ENCODE data around the gene VWF.

VWF gene

DNA sequence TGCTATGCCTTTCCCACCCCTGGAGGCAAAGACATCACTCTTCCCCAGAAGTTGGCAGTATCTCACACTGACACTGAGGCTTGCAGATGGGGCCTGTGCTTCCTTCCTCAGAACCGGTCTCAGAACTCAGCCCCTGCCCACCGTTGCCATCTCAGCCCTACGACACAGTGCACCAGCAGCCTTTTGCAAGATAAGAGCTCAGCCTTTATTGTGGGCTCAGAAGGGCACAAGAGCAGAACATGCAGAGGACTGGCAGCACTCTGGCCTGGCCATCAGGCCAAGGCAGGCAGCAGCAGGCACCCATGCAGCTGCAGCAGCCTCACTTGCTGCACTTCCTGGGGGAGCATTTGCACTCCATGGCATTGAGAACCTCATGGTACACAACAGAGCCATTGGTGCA is 175.8 kb downstream of the VWF start:
- no peak for DNase-seq (ENCODE audit: low read depth)

GRCh38 chr12:5947006-5947405 is 177.5 kb downstream of the VWF start:
- no peak for DNase-seq (ENCODE audit: low read depth)

- DNase-seq (ENCODE audit: low read depth) = no peak
Observed at GRCh38 chr12:5946388-5946787, 178.1 kb downstream of the VWF start.

DNA sequence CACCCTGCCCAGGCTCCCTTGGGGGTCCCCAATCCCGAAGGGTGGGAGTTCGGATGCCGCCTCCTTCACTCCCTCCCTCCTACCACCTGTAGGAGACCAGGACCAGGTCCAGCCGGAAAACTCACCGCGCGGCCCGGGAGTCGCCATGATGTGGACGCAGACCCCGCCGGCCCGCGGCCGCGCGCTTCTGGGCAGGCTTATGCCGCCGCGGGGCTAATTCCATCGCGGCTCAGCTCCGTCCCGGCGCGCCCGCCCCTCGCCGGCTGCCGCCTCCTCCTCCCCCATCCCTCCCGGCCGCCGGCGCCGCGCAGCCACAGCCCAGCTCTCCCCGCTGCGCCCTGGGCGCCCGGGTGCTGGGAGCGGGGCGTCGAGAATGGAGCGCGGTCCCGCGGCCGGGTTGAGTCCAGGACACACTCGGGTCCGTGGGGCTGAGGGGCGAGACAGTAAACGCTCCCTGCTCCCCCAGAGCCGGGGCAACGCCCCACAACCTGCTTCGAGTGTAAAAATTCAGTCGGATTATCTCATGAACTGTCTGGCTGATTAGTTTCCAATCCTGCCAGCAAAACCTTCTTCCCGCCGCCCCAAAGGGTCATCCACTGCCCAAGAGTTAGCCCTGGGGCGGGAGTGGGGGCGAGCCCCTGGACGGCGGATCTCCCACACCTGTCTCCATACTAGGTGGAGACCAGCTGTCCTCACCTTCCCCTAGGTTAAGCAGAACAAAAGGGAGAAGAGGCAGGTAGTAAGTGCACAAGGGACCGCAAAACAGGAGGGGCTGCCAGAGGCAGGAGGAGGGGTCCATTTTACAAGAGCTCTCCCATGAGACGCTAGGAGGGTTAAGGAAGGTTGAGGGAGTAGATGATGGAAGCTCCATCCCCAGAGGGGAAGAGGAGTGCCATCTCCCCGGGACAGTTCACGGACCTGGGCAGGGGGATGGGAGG is 179.1 kb downstream of the VWF start, which contains the start of gene ANO2:
Gene ANO2, minus strand, starts transcription at position 189 of the 938 bp plus-strand sequence. Its CDS starts 42 bp downstream, at position 147.
- DNase-seq (ENCODE audit: low read depth) = no peak

- no peak for DNase-seq (ENCODE audit: low read depth)
Observed at GRCh38 chr12:5944688-5945070, 179.8 kb downstream of the VWF start.

DNA sequence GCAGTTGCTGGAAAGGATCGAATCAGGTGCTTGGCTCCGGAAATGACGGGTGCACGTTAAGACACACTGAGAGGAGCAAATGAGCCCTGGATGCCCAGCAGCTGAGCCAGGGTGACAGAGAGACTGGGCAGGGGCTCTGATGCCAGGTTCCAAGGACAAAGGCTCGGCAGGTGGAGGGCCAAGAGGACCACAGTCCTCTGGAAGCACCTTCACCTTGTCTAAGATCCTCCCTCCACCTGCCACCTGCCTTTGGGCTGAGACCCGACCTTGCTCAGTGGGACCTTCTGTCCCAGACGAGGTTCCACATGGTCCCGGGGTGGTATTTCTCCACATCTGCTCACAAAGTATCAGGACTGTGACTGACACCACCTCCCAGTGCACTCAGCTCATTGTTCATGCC is 180.4 kb downstream of the VWF start:
- DNase-seq (ENCODE audit: low read depth) = no peak

DNA sequence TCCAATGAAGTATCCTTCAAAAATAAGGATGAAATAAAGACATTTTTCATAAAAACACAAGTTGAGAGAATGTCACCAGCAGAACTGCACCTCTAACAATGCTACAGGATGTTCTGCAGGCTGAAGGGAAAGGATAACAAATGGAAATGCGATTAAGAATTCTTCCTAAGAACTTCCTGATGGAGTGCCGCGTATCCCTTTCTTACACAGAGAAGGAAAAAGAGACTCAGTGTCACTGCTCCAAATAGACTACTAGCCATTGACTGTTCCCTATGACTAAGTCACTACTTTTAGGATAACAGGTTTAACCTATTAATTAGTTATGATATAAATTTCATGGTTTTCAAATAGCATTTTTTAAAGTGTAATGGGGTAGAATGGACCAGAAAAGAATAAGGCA is 182.6 kb downstream of the VWF start:
- no peak for DNase-seq (ENCODE audit: low read depth)

DNA sequence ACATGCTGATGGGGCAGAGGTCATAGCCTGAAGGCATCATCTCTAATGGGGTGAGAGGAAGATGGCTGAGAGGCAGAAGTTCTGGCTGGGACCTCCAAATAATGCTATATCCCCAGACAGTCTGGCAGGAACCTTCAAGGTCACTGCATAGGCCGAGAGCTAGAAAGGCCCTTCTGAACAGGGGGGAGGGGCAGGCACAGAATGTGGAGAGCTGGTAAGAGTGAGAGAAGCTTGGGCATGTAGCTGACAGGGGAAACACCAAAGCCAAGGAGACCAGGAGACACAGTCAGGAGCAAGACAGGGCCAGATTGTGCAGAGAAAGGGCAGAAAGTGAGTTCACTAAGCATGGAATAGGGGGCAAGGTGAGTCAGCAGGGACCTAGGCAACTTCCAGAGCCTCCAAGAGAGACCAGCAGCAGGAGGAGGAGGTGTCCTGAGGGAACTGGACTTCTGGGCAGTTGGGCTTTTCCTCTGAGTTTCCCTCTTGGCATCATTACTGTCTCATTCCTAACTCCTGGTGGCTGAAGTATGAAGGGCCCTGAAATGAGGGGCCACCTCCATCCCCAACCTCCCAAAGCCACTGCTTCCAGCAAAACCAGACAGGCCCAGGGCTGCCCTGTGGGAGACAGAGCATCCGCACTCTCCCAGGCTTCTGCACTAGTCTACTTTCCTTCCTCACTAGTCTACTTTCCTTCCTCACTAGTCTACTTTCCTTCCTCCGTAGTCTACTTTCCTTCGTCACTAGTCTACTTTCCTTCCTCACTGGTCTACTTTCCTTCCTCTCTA is 196.5 kb downstream of the VWF start:
- no peak for DNase-seq (ENCODE audit: low read depth)

DNA sequence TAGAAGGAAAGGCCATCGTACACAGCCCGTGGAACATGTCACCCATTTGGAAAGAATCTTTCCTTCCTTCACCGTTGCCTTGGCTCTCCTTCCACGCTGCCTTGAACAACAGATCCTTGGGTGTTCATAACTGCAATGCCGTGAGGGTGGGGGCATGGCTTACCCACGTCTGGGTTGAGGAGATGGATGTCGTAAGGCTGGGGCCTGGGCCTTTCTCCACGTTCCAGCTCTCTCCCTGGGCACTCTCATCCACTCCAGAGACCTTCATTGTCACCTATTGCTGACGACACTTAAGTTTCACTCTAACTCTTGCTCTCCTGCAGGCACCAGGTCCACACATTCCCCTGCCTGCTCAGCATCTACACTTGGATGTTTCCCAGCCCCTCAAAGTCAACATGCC is 198.8 kb downstream of the VWF start:
- no peak for DNase-seq (ENCODE audit: low read depth)

DNA sequence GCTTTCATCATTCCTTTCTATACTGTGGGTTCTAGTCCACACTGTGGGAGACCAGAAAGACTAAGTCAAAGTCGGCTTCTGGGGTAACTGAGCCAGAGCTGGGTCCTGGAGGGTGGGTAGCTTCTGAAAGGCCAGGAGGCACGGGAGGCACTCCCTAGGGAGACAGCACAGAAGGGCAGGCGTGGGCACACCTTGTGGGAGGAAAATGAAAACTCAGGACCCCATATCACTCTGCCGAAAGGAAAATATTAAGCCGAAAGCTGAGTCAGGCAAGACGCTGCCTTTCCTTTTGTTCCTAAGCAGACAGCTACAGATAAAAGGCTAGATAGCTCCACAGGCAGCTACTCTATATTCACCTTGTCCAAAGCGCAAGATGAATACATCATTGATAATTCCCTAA is 200.1 kb downstream of the VWF start:
- DNase-seq (ENCODE audit: low read depth) = no peak

DNA sequence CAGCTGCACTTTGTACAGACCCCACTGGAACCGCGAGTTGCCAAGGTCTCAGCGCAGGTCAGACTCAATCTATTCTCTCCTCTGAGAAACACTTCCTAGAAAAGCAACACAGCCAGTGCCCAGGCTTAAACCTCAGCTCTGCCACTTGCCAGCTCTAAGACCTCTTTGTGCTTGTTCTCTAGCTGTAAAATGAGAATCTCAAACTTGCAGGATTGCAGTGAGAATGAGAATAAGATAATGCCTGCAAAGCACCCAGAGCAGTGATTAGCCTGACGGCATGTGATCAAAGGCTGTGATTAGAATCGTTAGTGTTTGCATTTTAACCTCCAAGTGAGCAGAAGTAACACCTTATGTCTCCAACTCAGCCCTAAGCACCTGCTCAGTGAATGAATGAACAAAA is 200.7 kb downstream of the VWF start:
- no peak for DNase-seq (ENCODE audit: low read depth)

DNA sequence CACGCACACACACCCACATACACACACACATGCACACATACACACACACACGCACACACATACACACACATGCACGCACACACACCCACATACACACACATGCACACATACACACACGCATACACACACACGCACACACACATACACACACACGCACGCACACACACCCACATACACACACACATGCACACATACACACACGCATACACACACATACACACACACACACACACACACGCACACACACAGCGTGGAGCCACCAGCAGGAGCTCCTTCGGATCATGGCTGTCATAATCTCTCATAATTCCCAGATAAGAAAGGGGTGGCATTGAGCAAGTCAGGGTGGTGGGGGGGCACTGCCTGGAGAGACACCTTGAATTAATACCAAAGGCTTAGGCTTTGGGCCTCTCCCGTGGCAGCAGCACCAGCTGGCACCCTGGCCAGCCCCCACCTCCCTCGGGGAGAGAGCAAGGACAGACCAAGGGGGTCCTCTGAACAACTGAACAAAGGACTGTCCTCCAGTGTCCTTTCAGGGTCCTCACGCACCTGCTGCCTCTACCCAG is 201.3 kb downstream of the VWF start:
- no peak for DNase-seq (ENCODE audit: low read depth)

GRCh38 chr12:5921966-5922899 is 202.2 kb downstream of the VWF start:
- no peak for DNase-seq (ENCODE audit: low read depth)

- no peak for DNase-seq (ENCODE audit: low read depth)
Observed at GRCh38 chr12:5921027-5921909, 203.2 kb downstream of the VWF start.

DNA sequence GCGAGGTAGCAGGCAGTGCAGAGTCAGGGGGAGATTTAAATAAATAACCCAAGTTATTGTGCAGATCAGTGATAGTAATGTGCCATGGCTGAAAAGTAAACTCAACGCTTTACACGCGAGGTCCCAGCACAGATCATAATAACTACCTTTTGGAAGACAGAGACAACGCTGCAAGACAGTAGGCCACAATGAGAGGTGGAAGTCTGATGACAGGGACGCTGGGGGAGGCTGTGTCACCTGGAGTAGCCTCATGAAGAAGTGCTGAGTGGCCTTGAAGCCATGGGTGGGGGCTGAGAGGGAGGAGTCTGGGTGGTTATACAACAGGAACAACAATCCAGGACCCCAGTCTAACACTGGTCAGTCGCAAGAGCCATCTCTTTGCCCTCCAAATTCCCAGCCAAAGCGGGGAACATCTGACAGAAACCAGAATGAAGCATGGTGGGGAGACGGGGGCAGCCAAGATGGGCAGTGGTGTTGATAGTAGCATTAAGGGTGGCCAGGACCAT is 207.6 kb downstream of the VWF start:
- no peak for DNase-seq (ENCODE audit: low read depth)

DNA sequence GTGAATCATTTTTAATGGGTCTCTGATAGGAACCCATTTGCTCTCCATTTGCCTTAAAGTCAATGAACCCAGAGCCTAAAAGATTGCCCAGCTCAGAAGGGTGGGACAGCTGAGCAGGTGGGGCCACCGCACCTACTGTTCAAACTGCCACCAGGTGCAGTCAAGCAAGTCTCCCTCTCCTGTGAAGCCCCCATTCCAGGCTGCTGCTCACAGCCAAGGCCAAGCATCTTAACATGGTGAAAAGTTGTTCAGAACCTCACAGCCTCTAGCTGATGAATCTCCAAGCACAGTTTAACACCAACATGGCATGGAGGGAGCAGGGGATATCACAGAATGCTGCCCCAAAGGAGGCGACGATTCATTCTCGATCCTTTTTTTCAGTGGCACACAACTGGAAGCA is 209.0 kb downstream of the VWF start:
- no peak for DNase-seq (ENCODE audit: low read depth)

GRCh38 chr12:5914387-5915149 is 209.9 kb downstream of the VWF start:
- no peak for DNase-seq (ENCODE audit: low read depth)

DNA sequence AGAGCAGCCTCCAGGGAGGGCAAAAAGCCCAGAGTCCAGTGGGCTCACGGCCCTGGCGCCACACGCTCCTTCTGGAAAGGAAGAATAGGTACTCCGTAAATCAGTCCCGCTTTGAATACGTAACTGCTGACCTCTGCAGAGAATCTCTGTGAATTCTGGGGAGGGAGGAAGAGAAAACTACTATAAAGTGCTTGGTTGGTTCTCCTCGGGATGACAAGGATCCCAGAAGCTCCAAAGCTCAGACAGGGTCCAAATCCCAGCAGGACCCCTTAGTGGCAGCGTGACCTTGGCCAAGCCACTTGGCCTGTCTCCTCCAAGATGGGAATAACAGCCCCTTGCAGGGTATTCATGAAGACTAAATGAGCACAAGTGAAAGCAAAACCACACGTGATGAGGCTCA is 211.1 kb downstream of the VWF start:
- DNase-seq (ENCODE audit: low read depth) = no peak

- no peak for DNase-seq (ENCODE audit: low read depth)
Observed at GRCh38 chr12:5912437-5913334, 211.8 kb downstream of the VWF start.
